Neural crest cell (in vitro differentiated cells): ENCODE measurements around the gene SLC43A2. TPM values are rescaled to one million over a fixed set of nuclear protein-coding genes. Genes with fewer than 3 reads are reported as not detected.

Experiments used
- DNase-seq: peaks from one replicate; pipeline ENCODE4 v3.0.0; 2021; ENCODE audit warnings: low read depth, mixed read lengths, low spot score
- H3K27ac Mint-ChIP-seq: one replicate; pipeline ENCODE4 v1.8.0; 2021; ENCODE audit warnings: mild to moderate bottlenecking, mixed read lengths; ENCODE audit not compliant: unreplicated experiment
- H3K27me3 Mint-ChIP-seq: 2 replicates; pipeline ENCODE4 v1.8.0; 2021; ENCODE audit warnings: low read depth, mild to moderate bottlenecking, mixed read lengths
- H3K36me3 Mint-ChIP-seq: 2 replicates; pipeline ENCODE4 v1.8.0; 2021; ENCODE audit warnings: low read depth, mild to moderate bottlenecking, mixed read lengths
- H3K4me1 Mint-ChIP-seq: 2 replicates; pipeline ENCODE4 v1.8.0; 2021; ENCODE audit warnings: mixed read lengths
- H3K4me3 Mint-ChIP-seq: one replicate; pipeline ENCODE4 v1.8.0; 2021; ENCODE audit warnings: mild to moderate bottlenecking, mixed read lengths
- H3K9me3 Mint-ChIP-seq: 2 replicates; pipeline ENCODE4 v1.8.0; 2021; ENCODE audit warnings: mixed read lengths
- CTCF ChIP-seq: fragments of 200-600 bp; sonication (generic); conservative IDR thresholded peaks from 2 replicates; pipeline ENCODE4 v1.5.0; 2021; ENCODE audit warnings: antibody characterized with exemption, mild to moderate bottlenecking
- total RNA-seq: library from RNA; stranded (reverse); gene quantifications from 2 replicates; pipeline ENCODE4 v1.2.1, GENCODE V29; 2021

SLC43A2 gene
- total RNA-seq, 1 donor from 2014 or later: 13.9 TPM

- H3K27ac Mint-ChIP-seq: no peak overlapping the region
- no peak for DNase-seq
Measured at GRCh38 chr17:1627182-1627981, 1.3 kb downstream of the SLC43A2 start.

GRCh38 chr17:1626333-1626732 lies 2.3 kb downstream of the SLC43A2 start:
- Mint-ChIP-seq H3K27me3 (peaks cover 35% of the 10 kb centered on the region), H3K4me1 (peaks cover 29% of the 10 kb centered on the region), H3K27ac (no peak overlapping the region), H3K36me3 (no peaks in the 10 kb centered on the region), H3K4me3 (peak overlapping the region; percentile 87), H3K9me3 (no peaks in the 10 kb centered on the region)
- no peak for DNase-seq
- TF ChIP-seq CTCF: no peak

More at GRCh38 chr17:1627182-1627981, 1.3 kb downstream of the SLC43A2 start:
- Mint-ChIP-seq H3K9me3 (no peaks in the 10 kb centered on the region), H3K4me1 (peaks cover 29% of the 10 kb centered on the region), H3K4me3 (peak overlapping the region; percentile 87), H3K27me3 (peaks cover 44% of the 10 kb centered on the region), H3K36me3 (no peaks in the 10 kb centered on the region)
- no peak for TF ChIP-seq CTCF

GRCh38 chr17:1625581-1625980 lies 3.1 kb downstream of the SLC43A2 start:
- no peaks in the 10 kb centered on the region for H3K36me3 Mint-ChIP-seq
- peaks cover 29% of the 10 kb centered on the region for H3K4me1 Mint-ChIP-seq
- DNase-seq: no peak
- peaks cover 27% of the 10 kb centered on the region for H3K27me3 Mint-ChIP-seq
- no peak for TF ChIP-seq CTCF
- H3K27ac Mint-ChIP-seq: no peak overlapping the region
- peak overlapping the region; percentile 75 for H3K4me3 Mint-ChIP-seq
- H3K9me3 Mint-ChIP-seq: no peaks in the 10 kb centered on the region

- Mint-ChIP-seq H3K27me3 (peaks cover 22% of the 10 kb centered on the region), H3K36me3 (no peaks in the 10 kb centered on the region), H3K4me1 (peaks cover 26% of the 10 kb centered on the region), H3K4me3 (peak overlapping the region; percentile 75), H3K9me3 (no peaks in the 10 kb centered on the region), H3K27ac (no peak overlapping the region)
- DNase-seq: no peak
- no peak for TF ChIP-seq CTCF
Measured at GRCh38 chr17:1625053-1625452, 3.6 kb downstream of the SLC43A2 start.

GRCh38 chr17:1624650-1625049 lies 4.0 kb downstream of the SLC43A2 start:
- peaks cover 25% of the 10 kb centered on the region for H3K4me1 Mint-ChIP-seq
- no peak for TF ChIP-seq CTCF
- no peak overlapping the region for H3K4me3 Mint-ChIP-seq
- H3K36me3 Mint-ChIP-seq: no peaks in the 10 kb centered on the region
- H3K27ac Mint-ChIP-seq: no peak overlapping the region
- peaks cover 18% of the 10 kb centered on the region for H3K27me3 Mint-ChIP-seq
- H3K9me3 Mint-ChIP-seq: no peaks in the 10 kb centered on the region
- no peak for DNase-seq
